H9 (cell line): ENCODE measurements around the gene KPNA1. TPM values are rescaled to one million over a fixed set of nuclear protein-coding genes. Genes with fewer than 3 reads are reported as not detected.

ENCODE experiments used
- DNase-seq: peaks from one replicate; pipeline ENCODE4 v3.0.0-alpha.2; 2017
- H2AFZ ChIP-seq: one replicate; pipeline ENCODE4 v1.6.1; 2013; ENCODE audit warnings: mild to moderate bottlenecking, low read length, control low read depth, moderate library complexity
- H2AK5ac ChIP-seq: 2 replicates; pipeline ENCODE4 v1.6.1; 2013; ENCODE audit warnings: low read length, control low read depth, mixed read lengths; ENCODE audit not compliant: insufficient read length
- H2BK120ac ChIP-seq: one replicate; pipeline ENCODE4 v1.6.1; 2013; ENCODE audit warnings: low read depth, mild to moderate bottlenecking, low read length, control low read depth, inconsistent platforms; ENCODE audit not compliant: poor library complexity, severe bottlenecking
- H2BK12ac ChIP-seq: 2 replicates; pipeline ENCODE4 v1.6.1; 2013; ENCODE audit warnings: low read length, control low read depth, mixed read lengths, low read depth; ENCODE audit not compliant: insufficient read length
- H2BK15ac ChIP-seq: 2 replicates; pipeline ENCODE4 v1.6.1; 2013; ENCODE audit warnings: low read depth, low read length, control low read depth
- H2BK20ac ChIP-seq: one replicate; pipeline ENCODE4 v1.6.1; 2013; ENCODE audit warnings: low read depth, mild to moderate bottlenecking, low read length, control low read depth, inconsistent platforms; ENCODE audit not compliant: poor library complexity, severe bottlenecking
- H2BK5ac ChIP-seq: 2 replicates; pipeline ENCODE4 v1.6.1; 2013; ENCODE audit warnings: low read length, control low read depth, mixed read lengths; ENCODE audit not compliant: insufficient read length
- H3K14ac ChIP-seq: 2 replicates; pipeline ENCODE4 v1.6.1; 2013; ENCODE audit warnings: low read length, control low read depth; ENCODE audit not compliant: insufficient read depth
- H3K18ac ChIP-seq: 2 replicates; pipeline ENCODE4 v1.6.1; 2013; ENCODE audit warnings: low read depth, mild to moderate bottlenecking, mixed read lengths, low read length, control low read depth; ENCODE audit not compliant: insufficient read length
- H3K23ac ChIP-seq: 2 replicates; pipeline ENCODE4 v1.6.1; 2013; ENCODE audit warnings: low read length, control low read depth, mixed read lengths, low read depth; ENCODE audit not compliant: insufficient read length
- H3K23me2 ChIP-seq: 2 replicates; pipeline ENCODE4 v1.6.1; 2013; ENCODE audit warnings: low read depth, mild to moderate bottlenecking, mixed read lengths, low read length, control low read depth; ENCODE audit not compliant: insufficient read length, poor library complexity, severe bottlenecking
- H3K27ac ChIP-seq: 2 replicates; pipeline ENCODE4 v1.5.1; 2013; ENCODE audit warnings: low read length, control low read depth, mixed read lengths, low read depth; ENCODE audit not compliant: insufficient read length
- H3K27me3 ChIP-seq: 2 replicates; pipeline ENCODE4 v1.6.1; 2013; ENCODE audit warnings: low read length, control low read depth, inconsistent platforms; ENCODE audit not compliant: insufficient read depth
- H3K4ac ChIP-seq: 2 replicates; pipeline ENCODE4 v1.6.1; 2013; ENCODE audit warnings: low read depth, mild to moderate bottlenecking, control low read depth, inconsistent platforms, low read length, moderate library complexity
- H3K4me1 ChIP-seq: 2 replicates; pipeline ENCODE4 v1.6.1; 2013; ENCODE audit warnings: low read length, control low read depth, inconsistent platforms; ENCODE audit not compliant: insufficient read depth
- H3K4me2 ChIP-seq: 2 replicates; pipeline ENCODE4 v1.6.1; 2013; ENCODE audit warnings: low read length, control low read depth, mixed read lengths; ENCODE audit not compliant: insufficient read length, insufficient read depth
- H3K56ac ChIP-seq: 2 replicates; pipeline ENCODE4 v1.6.1; 2013; ENCODE audit warnings: low read depth, mild to moderate bottlenecking, mixed read lengths, low read length, control low read depth; ENCODE audit not compliant: insufficient read length
- H3K79me1 ChIP-seq: 2 replicates; pipeline ENCODE4 v1.6.1; 2013; ENCODE audit warnings: low read depth, mild to moderate bottlenecking, moderate library complexity, low read length, control low read depth, inconsistent platforms; ENCODE audit not compliant: insufficient read depth, poor library complexity, severe bottlenecking
- H3K79me2 ChIP-seq: 2 replicates; pipeline ENCODE4 v1.6.1; 2013; ENCODE audit warnings: low read length, control low read depth, inconsistent platforms; ENCODE audit not compliant: insufficient read depth
- H3K9ac ChIP-seq: 2 replicates; pipeline ENCODE4 v1.6.1; 2013; ENCODE audit warnings: low read length, control low read depth, mixed read lengths; ENCODE audit not compliant: insufficient read length; ENCODE audit errors: extremely low read depth
- H3K9me3 ChIP-seq: one replicate; pipeline ENCODE4 v1.6.1; 2013; ENCODE audit warnings: low read depth, low read length, inconsistent platforms; ENCODE audit not compliant: control insufficient read depth
- H3T11ph ChIP-seq: one replicate; pipeline ENCODE4 v1.6.1; 2013; ENCODE audit warnings: mild to moderate bottlenecking, low read length, control low read depth, inconsistent platforms
- H4K20me1 ChIP-seq: one replicate; pipeline ENCODE4 v1.6.1; 2013; ENCODE audit not compliant: control insufficient read depth, insufficient read length, insufficient read depth
- H4K5ac ChIP-seq: 2 replicates; pipeline ENCODE4 v1.6.1; 2013; ENCODE audit warnings: low read depth, mild to moderate bottlenecking, mixed read lengths, low read length, control low read depth; ENCODE audit not compliant: insufficient read length
- H4K8ac ChIP-seq: replicated peaks from 2 replicates; pipeline ENCODE4 v1.6.1; 2013; ENCODE audit warnings: low read length, control low read depth, mixed read lengths, low read depth; ENCODE audit not compliant: insufficient read length
- H4K91ac ChIP-seq: 2 replicates; pipeline ENCODE4 v1.6.1; 2013; ENCODE audit warnings: low read depth, mild to moderate bottlenecking, moderate library complexity, mixed read lengths, low read length, control low read depth; ENCODE audit not compliant: insufficient read length
- H3K27ac Mint-ChIP-seq, 3 experiments: 2 replicates in 2 of 3; 3 replicates in 1 of 3; pipeline ENCODE4 v1.8.0; 2020 to 2021; ENCODE audit warnings: mixed read lengths in 3 of 3, mild to moderate bottlenecking in 1 of 3, moderate library complexity in 1 of 3
- H3K27me3 Mint-ChIP-seq: 2 replicates; pipeline ENCODE4 v1.8.0; 2021; ENCODE audit warnings: low read depth, mild to moderate bottlenecking, moderate library complexity, mixed read lengths
- H3K36me3 Mint-ChIP-seq, 3 experiments: 2 replicates in 2 of 3; 3 replicates in 1 of 3; pipeline ENCODE4 v1.8.0; 2020 to 2021; ENCODE audit warnings: low read depth in 3 of 3, mixed read lengths in 3 of 3; ENCODE audit not compliant: insufficient read depth in 1 of 3
- H3K4me1 Mint-ChIP-seq, 2 experiments: 2 replicates each; pipeline ENCODE4 v1.8.0; 2020; ENCODE audit warnings: mixed read lengths in 2 of 2
- H3K4me3 Mint-ChIP-seq, 2 experiments: 2 replicates in 1 of 2; 3 replicates in 1 of 2; pipeline ENCODE4 v1.8.0; 2020 to 2021; ENCODE audit warnings: mild to moderate bottlenecking in 2 of 2, mixed read lengths in 2 of 2, moderate library complexity in 1 of 2
- H3K9me3 Mint-ChIP-seq, 2 experiments: 2 replicates in 1 of 2; 3 replicates in 1 of 2; pipeline ENCODE4 v1.8.0; 2020; ENCODE audit warnings: mild to moderate bottlenecking in 2 of 2, mixed read lengths in 2 of 2, moderate library complexity in 1 of 2
- WGBS: extraction: QIAGEN DNeasy Blood & Tissue Kit; methylation state at CpG from one replicate; pipeline ENCODE4 v1.1.7; 2013; ENCODE audit warnings: missing lambda C conversion rate, low lambda C conversion rate, mixed read lengths; ENCODE audit not compliant: insufficient read length; ENCODE audit errors: extremely low coverage; 5-methylcytosine and 5-hydroxymethylcytosine counted together
- total RNA-seq: library from RNA; stranded (reverse); gene quantifications from 2 replicates; pipeline ENCODE4 v1.2.1, GENCODE V29; 2021
- TF ChIP-seq, protein P1 (sequence below): fragments of 200-600 bp; sonication (generic); conservative IDR thresholded peaks from 3 replicates; pipeline ENCODE4 v1.8.0; 2021; ENCODE audit warnings: antibody characterized with exemption, mild to moderate bottlenecking

Gene KPNA1
- total RNA-seq, 1 experiment from 2014 or later: 71.7 TPM

- DNase-seq: peak; percentile 50
- no peak overlapping the region for H3K27ac ChIP-seq
- peak overlapping the region; percentile 96 to 98 for H3K4me3 Mint-ChIP-seq
Observed at GRCh38 chr3:122415104-122415744, 99.5 kb downstream of the KPNA1 start.

More at GRCh38 chr3:122415104-122415744, 99.5 kb downstream of the KPNA1 start:
- no peak overlapping the region for H2BK12ac ChIP-seq
- no peak overlapping the region for H4K91ac ChIP-seq
- H2BK5ac ChIP-seq: no peak overlapping the region
- no peak overlapping the region for H3K4ac ChIP-seq
- no peak overlapping the region for H2BK15ac ChIP-seq
- H3K27ac Mint-ChIP-seq: peak overlapping the region; percentile 81 to 99 (median 85); a peak in 6 of 7 replicates
- H3K23ac ChIP-seq: no peak overlapping the region
- H3K9ac ChIP-seq: peak overlapping the region; percentile 24
- no peak overlapping the region for H2AFZ ChIP-seq
- TF ChIP-seq, protein P1, sequence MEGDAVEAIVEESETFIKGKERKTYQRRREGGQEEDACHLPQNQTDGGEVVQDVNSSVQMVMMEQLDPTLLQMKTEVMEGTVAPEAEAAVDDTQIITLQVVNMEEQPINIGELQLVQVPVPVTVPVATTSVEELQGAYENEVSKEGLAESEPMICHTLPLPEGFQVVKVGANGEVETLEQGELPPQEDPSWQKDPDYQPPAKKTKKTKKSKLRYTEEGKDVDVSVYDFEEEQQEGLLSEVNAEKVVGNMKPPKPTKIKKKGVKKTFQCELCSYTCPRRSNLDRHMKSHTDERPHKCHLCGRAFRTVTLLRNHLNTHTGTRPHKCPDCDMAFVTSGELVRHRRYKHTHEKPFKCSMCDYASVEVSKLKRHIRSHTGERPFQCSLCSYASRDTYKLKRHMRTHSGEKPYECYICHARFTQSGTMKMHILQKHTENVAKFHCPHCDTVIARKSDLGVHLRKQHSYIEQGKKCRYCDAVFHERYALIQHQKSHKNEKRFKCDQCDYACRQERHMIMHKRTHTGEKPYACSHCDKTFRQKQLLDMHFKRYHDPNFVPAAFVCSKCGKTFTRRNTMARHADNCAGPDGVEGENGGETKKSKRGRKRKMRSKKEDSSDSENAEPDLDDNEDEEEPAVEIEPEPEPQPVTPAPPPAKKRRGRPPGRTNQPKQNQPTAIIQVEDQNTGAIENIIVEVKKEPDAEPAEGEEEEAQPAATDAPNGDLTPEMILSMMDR: no peak
- H3K79me2 ChIP-seq: no peaks in the 10 kb centered on the region
- no peaks in the 10 kb centered on the region for H3K79me1 ChIP-seq
- no peaks in the 10 kb centered on the region; a peak in 1 of 5 replicates for H3K9me3 Mint-ChIP-seq
- H3T11ph ChIP-seq: no peak overlapping the region
- H4K8ac ChIP-seq: no peak overlapping the region
- H2BK20ac ChIP-seq: no peak overlapping the region
- H3K14ac ChIP-seq: no peak overlapping the region
- H3K4me1 Mint-ChIP-seq: peaks cover 16 to 18% of the 10 kb centered on the region in 2 experiments
- no peak overlapping the region for H2BK120ac ChIP-seq
- H4K5ac ChIP-seq: no peak overlapping the region
- no peaks in the 10 kb centered on the region for H3K27me3 ChIP-seq
- peaks cover 0 to 9% (median 9%) of the 10 kb centered on the region in 3 experiments; a peak in 5 of 7 replicates for H3K36me3 Mint-ChIP-seq
- H3K9me3 ChIP-seq: no peaks in the 10 kb centered on the region
- H3K18ac ChIP-seq: no peak overlapping the region
- no CpG with 5 or more reads among the region's 10 CpGs for WGBS
- H3K56ac ChIP-seq: no peak overlapping the region
- peak overlapping the region; percentile 92 for H3K4me2 ChIP-seq
- no peaks in the 10 kb centered on the region for H4K20me1 ChIP-seq
- H3K27me3 Mint-ChIP-seq: no peaks in the 10 kb centered on the region; the same call in 1 of the 2 replicates
- H3K23me2 ChIP-seq: peaks cover 8% of the 10 kb centered on the region
- no peaks in the 10 kb centered on the region for H3K4me1 ChIP-seq
- no peak overlapping the region for H2AK5ac ChIP-seq
